ENCODE results near the gene ZDHHC17.

Gene ZDHHC17

DNA sequence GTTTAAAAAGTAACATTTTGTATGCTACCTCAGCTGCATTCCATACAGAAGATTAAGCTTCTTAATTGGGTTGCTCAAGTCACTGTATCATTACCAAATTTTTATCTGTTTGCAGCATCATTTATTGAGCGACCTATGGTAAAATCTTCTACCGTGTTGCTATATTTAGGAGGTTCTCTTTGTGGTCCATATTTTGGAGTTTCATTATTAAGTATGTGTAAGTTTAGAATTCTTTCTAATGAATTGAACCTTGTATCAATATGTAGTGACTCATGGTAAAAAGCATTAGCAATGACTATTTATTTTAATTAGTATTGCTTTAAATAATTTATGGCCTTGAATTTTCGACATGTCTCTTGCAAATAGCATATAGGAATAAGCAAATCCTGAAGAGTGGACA lies 72.7 kb downstream of the ZDHHC17 start:
- FAIRE-seq = no peak

DNA sequence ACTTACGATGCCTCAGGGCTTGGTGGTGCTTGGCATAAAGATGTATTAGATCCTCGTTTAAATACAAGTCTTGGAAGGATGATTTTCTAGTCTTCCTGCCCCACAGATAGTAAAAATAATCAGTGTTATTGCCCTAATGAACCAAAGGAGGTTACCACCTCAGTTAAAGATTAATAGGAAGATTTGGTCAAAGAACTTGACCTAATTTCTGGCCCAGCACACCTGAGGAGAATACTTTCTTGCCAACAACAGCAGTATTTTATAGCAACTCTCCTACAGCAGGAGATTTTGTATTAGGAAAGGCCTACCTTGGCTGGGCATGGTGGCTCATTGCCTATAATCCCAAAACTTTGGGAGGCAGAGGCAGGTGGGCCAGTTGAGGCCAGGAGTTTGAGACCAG lies 83.3 kb downstream of the ZDHHC17 start:
- FAIRE-seq = no peak

- FAIRE-seq = no peak
Observed at GRCh38 chr12:76848132-76848531, 84.2 kb downstream of the ZDHHC17 start.

GRCh38 chr12:76852106-76852505 lies 88.2 kb downstream of the ZDHHC17 start:
- FAIRE-seq = no peak

- FAIRE-seq = no peak
Observed at GRCh38 chr12:76855271-76855670, 91.4 kb downstream of the ZDHHC17 start.

- no peak for FAIRE-seq
Observed at GRCh38 chr12:76856018-76856644, 92.2 kb downstream of the ZDHHC17 start.

DNA sequence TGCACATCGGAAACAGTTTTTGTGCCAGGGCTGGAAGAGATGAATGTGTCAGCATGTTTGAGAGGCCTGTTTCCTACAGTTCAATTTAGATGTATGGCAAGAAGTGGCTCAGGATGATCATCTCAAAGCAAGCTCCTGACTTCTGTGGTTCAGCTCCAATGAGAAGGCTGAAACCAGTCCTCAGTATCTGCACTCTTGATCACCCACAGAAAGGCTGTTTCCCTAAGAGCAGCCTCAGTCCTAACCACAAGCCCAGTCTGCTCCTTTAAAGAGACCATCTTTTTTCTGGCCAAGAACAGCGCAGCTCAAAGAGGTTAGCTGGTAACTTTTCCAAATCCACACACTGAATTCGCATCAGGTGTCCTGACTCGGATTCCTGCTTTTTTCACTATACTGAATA lies 95.7 kb downstream of the ZDHHC17 start:
- no peak for FAIRE-seq

- no peak for FAIRE-seq
Observed at GRCh38 chr12:76860256-76860655, 96.3 kb downstream of the ZDHHC17 start.

DNA sequence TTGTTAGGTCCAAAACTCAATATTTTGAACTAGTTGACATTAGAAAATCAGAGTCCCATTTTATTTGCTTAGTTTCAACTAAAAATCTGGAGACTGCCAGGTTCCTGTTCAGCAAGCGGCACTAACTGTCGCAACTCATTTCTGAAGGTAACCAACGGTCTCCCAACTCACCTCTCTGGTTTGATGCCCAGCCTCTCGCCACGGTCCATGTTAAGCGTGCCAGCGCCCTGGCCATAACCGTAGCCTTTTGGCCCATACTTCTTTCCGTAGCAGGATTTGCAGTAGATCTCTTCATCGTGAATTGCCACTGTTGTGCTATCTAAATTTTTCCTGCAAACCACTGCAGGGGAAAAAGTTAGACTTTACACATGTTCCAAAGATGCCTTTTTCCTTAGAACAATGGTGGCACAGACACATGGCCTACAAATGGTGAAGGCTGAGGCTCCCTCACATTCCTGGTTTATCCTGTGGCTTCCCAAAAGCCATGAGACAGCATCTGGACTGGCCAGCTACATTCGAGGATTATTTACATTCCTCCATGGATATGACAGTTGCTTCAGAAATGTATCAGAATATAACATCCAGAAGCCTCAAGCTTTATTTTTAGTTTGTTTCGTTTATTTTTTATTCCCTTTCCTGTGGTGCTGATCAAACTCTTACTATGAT lies 99.2 kb downstream of the ZDHHC17 start:
- FAIRE-seq = no peak

GRCh38 chr12:76863837-76864236 lies 99.9 kb downstream of the ZDHHC17 start:
- no peak for FAIRE-seq

DNA sequence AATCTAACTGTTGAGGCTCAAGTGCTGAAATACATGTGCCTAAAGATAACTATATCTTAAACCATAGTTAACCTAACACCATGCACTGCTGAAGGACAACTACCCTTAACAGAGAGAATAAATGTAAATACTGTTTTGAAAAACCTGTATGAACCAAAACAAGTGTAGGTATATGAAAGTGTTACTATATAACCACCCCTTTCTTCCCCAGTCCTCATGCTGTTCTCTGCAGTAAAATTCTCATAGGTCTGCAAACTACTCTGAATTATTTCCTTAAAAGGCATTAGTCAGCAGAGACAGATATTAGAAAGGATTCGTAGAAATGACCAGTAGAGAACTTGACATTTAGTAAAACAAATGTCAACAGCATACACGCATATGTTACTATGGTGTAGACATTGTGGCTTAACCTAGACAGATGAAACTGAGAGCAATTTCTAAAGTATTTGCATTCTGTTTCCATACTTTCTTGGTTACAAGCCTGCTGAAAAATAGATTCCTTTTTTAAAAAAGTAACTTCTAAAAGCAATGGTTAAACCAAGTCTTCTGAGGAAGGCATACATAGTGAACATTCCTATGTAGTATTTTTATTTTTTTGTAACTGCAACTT lies 101.0 kb downstream of the ZDHHC17 start:
- no peak for FAIRE-seq

DNA sequence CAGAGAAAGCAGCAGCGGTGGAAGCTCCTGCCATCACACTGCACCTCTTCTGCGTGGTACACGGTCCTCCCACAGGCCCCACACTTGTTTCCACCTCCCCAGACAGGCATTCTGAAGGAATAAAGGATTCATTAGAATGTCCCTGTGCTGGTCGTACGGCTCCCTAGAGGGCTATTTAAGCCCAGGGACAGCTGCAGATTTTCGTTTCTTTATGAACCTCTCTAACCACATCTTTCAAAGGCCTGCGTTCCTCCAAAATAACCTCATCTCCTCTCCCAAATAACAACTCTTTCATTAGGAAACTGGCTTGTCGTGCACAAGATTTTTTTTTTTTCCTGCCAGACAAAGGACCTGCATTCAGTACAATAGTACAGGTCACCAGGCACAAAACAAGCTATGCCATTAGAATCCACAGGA lies 102.2 kb downstream of the ZDHHC17 start:
- FAIRE-seq = no peak

DNA sequence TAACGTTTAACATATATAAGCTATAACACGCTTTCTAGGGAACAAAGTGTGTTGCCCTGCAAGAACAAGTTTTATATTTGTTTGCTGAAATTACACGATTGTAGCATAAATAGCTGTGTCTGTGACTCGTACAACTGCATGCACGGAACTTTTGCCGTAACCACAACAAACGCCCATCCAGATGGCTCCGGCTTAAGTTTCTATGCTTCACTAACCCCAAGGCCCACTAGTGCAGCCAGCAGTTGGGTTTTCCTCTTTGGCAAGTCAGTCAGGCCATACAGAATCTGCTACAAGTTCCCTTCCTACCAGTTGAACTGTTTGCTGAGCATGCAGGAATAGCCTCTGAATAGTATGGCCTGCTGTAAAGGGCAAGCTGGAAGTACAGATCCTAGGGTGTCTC lies 102.8 kb downstream of the ZDHHC17 start:
- no peak for FAIRE-seq

GRCh38 chr12:76871082-76871481 lies 107.2 kb downstream of the ZDHHC17 start:
- FAIRE-seq = no peak

DNA sequence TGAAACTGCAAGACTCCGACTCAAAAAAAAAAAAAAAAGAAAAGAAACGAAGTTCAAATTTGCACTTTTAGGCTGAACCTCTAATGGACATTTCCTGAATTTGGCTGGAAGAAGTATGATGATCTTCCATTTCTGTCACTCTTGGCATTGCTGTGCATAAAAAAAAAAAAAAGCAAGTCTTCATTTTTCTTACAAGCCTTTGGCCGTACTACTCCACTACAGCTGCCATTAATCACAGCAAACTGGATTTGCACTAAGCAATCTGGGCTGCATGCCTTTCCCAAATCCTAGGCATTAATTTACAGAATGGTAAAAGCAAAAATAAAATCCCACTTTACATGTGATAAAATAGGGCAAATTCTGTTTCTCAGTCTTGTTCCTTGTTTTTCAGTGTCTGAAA lies 107.8 kb downstream of the ZDHHC17 start:
- no peak for FAIRE-seq

DNA sequence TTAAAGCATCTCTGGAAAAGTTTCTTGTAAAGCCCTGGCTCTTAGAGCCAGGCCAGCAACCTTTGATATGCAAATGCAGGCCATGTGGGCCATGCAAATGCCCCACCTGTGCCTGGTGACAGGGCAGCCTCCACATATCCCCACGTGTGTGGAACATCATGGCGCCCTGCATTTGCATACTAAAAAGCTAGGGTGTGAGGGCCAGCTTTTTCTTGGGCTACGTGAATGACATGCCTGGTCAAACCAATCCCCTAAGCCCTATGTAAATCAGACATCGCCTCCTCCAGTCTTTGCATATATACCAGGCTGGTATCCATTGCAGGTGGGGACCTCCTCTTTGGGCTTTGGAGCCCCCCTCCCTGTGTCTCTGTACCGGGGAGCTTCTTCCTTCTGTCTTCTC lies 108.5 kb downstream of the ZDHHC17 start:
- FAIRE-seq = no peak

- FAIRE-seq = no peak
Observed at GRCh38 chr12:76874027-76874426, 110.1 kb downstream of the ZDHHC17 start.

GRCh38 chr12:76874491-76875190 lies 110.7 kb downstream of the ZDHHC17 start:
- FAIRE-seq = no peak

- FAIRE-seq = no peak
Observed at GRCh38 chr12:76876696-76877229, 112.8 kb downstream of the ZDHHC17 start.

DNA sequence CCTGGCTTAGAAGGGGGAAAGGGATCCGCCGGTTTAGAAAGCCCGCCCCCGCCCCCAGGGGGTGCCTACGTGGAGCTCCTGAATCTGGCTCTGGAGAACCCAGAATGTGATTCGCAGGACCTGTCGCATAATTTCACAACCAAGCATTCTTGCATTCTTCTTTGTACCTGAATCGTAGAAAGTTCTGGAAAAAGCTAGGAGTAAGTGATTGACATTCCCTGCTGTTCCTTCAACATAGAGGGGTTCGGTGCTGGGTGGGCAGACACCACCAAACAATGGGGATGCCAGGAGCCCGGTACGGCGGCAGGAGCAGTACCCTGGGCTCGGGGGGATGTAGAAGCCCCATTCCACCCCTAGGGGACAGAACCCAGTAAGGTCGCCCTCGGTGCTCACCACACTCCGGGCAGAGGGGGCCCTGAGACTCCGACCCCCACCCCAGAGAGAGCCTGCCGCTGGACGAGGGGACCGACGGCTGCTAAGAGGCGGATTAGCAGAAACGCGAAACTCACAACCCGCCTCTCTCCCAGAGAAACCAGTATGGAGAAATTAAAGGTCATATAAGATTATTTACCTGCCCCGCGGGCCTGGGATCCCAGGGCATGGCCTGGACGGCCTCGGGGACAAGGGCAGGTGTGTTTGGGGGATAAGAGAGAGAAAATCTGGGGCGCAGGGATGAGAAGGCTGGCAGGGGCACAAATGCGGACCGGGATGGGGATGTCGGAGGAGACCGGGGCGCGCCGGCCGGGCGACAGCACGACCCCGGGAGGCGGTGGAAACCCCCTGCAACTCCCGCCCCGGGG lies 114.4 kb downstream of the ZDHHC17 start:
- FAIRE-seq = no peak

DNA sequence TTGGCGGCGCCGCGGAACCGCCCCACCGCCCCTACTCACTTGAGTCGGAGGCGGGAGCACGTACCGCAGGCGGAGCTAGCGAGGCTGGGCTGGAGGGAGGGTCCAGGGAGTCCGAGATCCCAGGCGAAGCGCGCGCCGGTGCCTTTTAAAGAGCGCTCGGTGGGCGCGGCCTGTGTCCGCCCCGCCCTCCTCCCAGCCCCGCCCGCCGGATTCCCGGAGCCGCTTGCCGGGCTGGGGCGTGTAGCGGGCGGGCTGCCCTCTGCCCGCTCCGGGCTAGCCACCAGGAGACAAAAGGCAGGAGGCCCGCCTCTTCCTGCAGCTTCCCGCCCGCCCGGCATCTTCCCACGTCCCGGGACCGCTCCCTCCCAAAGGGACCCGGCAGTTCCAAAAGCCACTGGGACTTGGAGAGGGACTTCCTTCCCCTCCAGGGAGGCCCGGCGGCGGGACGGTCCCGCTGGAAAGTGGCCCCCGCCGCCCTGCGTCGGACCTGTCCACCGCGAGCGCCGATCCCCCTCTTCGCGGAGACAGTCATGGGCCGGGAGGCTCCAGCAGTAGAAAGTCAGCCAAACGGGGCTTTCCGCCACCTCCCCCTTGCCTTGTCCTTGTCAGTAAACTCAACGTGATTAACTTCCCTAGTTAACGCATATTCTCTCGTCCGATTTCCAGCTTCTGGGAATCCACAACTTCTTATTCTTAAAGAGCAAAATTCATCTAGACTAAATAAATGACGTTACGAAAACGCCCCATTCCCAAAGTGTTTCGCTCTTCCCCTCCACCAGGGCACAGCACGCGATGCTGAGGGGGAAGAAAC lies 115.2 kb downstream of the ZDHHC17 start, which contains the start of gene CSRP2:
TSS of gene CSRP2 (minus strand) at position 121 of the 811 bp plus-strand sequence. CDS start 12,759 bp downstream, outside the sequence.
- FAIRE-seq = no peak

All from A204.1 (cell line).